ENCODE data around the gene ZC3H6. TPM values are rescaled to one million over a fixed set of nuclear protein-coding genes. Genes with fewer than 3 reads are reported as not detected.

ZC3H6 gene
- total and polyA plus RNA-seq, 2 of the 13 experiments (the other 11 are each of a cell fraction or from before 2014, with no cell fraction given): 0.71 to 0.93 TPM

- TF ChIP-seq ZBTB39 (CRISPR knock-in tag; IDR thresholded peaks at IDR 0.05): 0 out of 2 replicates have a peak, but pooled peaks have one; percentile 11
- TF ChIP-seq ZNF629 (CRISPR knock-in tag; conservative IDR thresholded peaks at IDR 0.05): no peak
- peak; percentile 25; the same call in 1 of the 2 replicates for TF ChIP-seq MED1 (CRISPR knock-in tag; IDR thresholded peaks at IDR 0.05)
- 0 out of 2 replicates have a peak, but pooled peaks have one; percentile 27 for TF ChIP-seq MIER3 (CRISPR knock-in tag; IDR thresholded peaks at IDR 0.05; ENCODE audit: borderline replicate concordance)
- TF ChIP-seq ZNF253 (CRISPR knock-in tag; IDR thresholded peaks at IDR 0.05; ENCODE audit: borderline replicate concordance): no peak
- no peak for TF ChIP-seq NFKBIZ (CRISPR knock-in tag; IDR thresholded peaks at IDR 0.05)
- TF ChIP-seq ARID3A (IDR thresholded peaks at IDR 0.05; ENCODE audit: low read depth, low read length): peak; percentile 73; the same call in 1 of the 2 replicates
- TF ChIP-seq BRCA1 (CRISPR knock-in tag; IDR thresholded peaks at IDR 0.05): 0 out of 2 replicates have a peak, but pooled peaks have one; percentile 73
- peak; percentile 73; the same call in 1 of the 2 replicates for TF ChIP-seq CBFB (CRISPR knock-in tag; IDR thresholded peaks at IDR 0.05)
- 0 out of 2 replicates have a peak, but pooled peaks have one; percentile 66 for TF ChIP-seq SMAD9 (CRISPR knock-in tag; IDR thresholded peaks at IDR 0.05)
- no peak for TF ChIP-seq CENPX (CRISPR knock-in tag; IDR thresholded peaks at IDR 0.05)
- TF ChIP-seq BCL6 (CRISPR knock-in tag; IDR thresholded peaks at IDR 0.05): peak; percentile 44; the same call in 1 of the 2 replicates
- 0 out of 2 replicates have a peak, but pooled peaks have one; percentile 19 for TF ChIP-seq PAXIP1 (CRISPR knock-in tag; conservative IDR thresholded peaks at IDR 0.05)
- TF ChIP-seq ZNF589 (CRISPR knock-in tag; conservative IDR thresholded peaks at IDR 0.05): 0 out of 2 replicates have a peak, but pooled peaks have one; percentile 56
- TF ChIP-seq BCL3 (CRISPR knock-in tag; IDR thresholded peaks at IDR 0.05): peak; percentile 30; the same call in 1 of the 2 replicates
- TF ChIP-seq ASH2L (IDR thresholded peaks at IDR 0.05; ENCODE audit: insufficient read length, low read depth, low read length): peak; percentile 68
- TF ChIP-seq RXRB (CRISPR knock-in tag; IDR thresholded peaks at IDR 0.05; ENCODE audit: borderline replicate concordance): 0 out of 2 replicates have a peak, but pooled peaks have one; percentile 40
- 0 out of 2 replicates have a peak, but pooled peaks have one; percentile 29 for TF ChIP-seq MEIS1 (CRISPR knock-in tag; IDR thresholded peaks at IDR 0.05; ENCODE audit: borderline replicate concordance)
- TF ChIP-seq ISL2 (CRISPR knock-in tag; IDR thresholded peaks at IDR 0.05): no peak
- TF ChIP-seq CBX5 (CRISPR knock-in tag; IDR thresholded peaks at IDR 0.05; ENCODE audit: borderline replicate concordance): peak; percentile 88; the same call in 1 of the 2 replicates
These were observed 15.7 kb upstream of the ZC3H6 start (continued) for GRCh38 chr2:112259509-112260294.
